Measurements from ENCODE around the gene AFF3.

Gene AFF3

DNA sequence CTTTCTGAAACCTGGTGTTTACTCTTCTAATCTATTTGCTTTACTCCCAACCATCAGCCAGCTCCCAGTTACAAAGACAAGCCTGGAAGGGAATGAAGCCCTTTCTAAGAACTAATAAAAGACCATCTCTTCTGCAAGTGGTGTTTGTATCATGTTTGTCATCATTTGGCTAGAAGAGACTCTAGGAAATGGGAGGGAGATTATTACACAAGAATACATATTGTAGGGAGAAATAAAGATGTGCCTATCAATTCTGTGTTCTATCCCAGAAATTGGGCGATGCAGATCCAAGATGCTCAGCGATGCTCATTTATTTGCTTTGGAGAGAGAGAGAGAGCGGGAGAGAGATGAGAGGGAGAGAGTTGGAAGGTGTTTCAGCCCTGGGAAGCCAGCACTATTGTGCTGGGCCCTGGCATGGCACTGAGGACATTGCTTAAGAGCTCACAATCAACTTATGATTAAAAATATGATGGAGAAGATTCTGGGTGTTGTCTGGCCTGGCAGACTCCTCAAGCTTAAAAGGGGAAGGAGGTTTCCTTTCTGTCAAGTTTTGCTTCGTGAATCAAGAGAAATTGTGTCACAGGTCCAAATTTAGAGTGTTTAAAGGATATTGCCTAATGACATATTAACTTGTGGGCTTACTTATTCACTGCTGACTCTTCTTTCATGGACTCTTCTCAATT lies 41.8 kb upstream of the AFF3 start:
- no peak for TF ChIP-seq CTCF (IDR thresholded peaks at IDR 0.05)
- no peaks in the 10 kb centered on the region for H3K9me3 Mint-ChIP-seq
- no peaks in the 10 kb centered on the region for H3K36me3 Mint-ChIP-seq (ENCODE audit: low read depth)
- no peak overlapping the region for H3K27ac Mint-ChIP-seq
- peaks cover 70% of the 10 kb centered on the region for H3K4me1 Mint-ChIP-seq
- no peak overlapping the region for H3K4me3 Mint-ChIP-seq
- peaks cover 19% of the 10 kb centered on the region for H3K27me3 Mint-ChIP-seq (ENCODE audit: low read depth, poor library complexity)
- DNase-seq = no peak

DNA sequence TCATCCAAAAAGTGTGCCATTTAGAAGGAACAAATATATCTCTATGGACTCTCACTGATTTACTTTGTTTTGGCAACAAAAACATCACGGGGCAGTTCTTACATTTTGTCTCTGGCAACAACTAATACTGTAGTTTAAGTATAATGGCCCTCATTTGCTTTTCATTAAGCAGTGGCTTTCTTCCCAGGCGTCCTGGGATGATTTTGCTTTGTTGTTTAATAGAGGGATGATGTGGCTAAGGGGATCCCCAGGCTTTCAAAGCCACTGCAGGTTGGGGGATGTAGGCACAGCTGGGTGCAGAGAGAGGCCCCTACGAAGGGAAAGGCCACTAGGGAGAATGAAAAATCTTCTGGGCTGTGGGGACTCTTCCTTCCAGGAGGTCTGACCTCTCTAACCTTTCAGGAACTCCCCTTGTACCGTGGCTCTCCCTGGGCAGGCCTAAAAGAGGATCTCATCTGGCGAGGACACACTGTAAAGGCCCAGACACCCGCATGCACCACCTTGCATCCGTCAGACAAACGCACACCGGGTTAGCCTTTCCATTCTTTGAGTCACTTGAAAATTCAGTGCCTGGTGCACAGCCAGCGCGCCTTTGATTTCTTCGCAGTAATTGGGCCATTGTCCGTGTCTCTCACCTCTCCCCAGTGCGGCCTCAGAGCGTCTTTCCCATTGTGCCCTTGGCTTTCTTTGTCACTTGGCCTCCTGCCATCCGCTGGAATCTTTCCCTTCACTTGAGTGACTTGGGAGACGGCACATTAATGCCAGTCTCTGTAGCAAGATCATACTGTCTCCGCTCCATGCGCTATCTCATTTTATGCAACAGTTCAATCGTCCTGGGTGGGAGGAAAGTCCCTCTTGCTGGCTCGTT lies 40.3 kb upstream of the AFF3 start:
- peaks cover 83% of the 10 kb centered on the region for H3K4me1 Mint-ChIP-seq
- H3K27ac Mint-ChIP-seq = no peak overlapping the region
- DNase-seq = no peak

GRCh38 chr2:100180503-100180902 lies 38.1 kb upstream of the AFF3 start:
- peaks cover 13% of the 10 kb centered on the region for H3K27me3 Mint-ChIP-seq (ENCODE audit: low read depth, poor library complexity)

More for the DNA sequence above, 40.3 kb upstream of the AFF3 start:
- TF ChIP-seq CTCF (IDR thresholded peaks at IDR 0.05) = no peak
- Mint-ChIP-seq H3K9me3 (no peaks in the 10 kb centered on the region), H3K4me3 (peak overlapping the region; percentile 39), H3K36me3 (ENCODE audit: low read depth) (no peaks in the 10 kb centered on the region), H3K27me3 (ENCODE audit: low read depth, poor library complexity) (peaks cover 13% of the 10 kb centered on the region)

DNA sequence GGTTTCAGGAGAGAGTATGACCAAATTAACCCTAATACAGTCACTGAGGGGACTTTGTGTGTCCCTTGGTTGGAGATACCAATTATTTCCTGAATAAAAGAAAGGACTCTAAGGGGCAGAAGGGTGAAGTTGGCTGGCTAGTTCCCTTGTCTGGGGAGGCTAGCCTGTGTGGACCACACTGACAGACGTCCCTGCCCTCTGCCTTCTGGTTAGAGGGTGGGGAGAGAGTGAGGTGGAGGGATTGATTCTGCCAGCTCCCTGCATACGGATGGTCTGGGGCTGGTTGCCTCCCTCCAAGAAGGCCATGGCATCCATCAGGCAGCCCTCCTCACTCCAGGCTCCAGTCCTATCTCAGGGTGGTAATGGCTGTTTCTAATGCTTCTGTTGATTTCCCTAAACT lies 37.4 kb upstream of the AFF3 start:
- no peak for TF ChIP-seq CTCF (IDR thresholded peaks at IDR 0.05)
- Mint-ChIP-seq H3K4me3 (no peak overlapping the region), H3K36me3 (ENCODE audit: low read depth) (no peaks in the 10 kb centered on the region), H3K27ac (no peak overlapping the region), H3K9me3 (no peaks in the 10 kb centered on the region), H3K27me3 (ENCODE audit: low read depth, poor library complexity) (peaks cover 10% of the 10 kb centered on the region), H3K4me1 (peaks cover 62% of the 10 kb centered on the region)
- DNase-seq = no peak

More at GRCh38 chr2:100180503-100180902, 38.1 kb upstream of the AFF3 start:
- Mint-ChIP-seq H3K36me3 (ENCODE audit: low read depth) (no peaks in the 10 kb centered on the region), H3K4me3 (no peak overlapping the region), H3K9me3 (no peaks in the 10 kb centered on the region), H3K27ac (peak overlapping the region; percentile 68), H3K4me1 (peaks cover 69% of the 10 kb centered on the region)
- no peak for TF ChIP-seq CTCF (IDR thresholded peaks at IDR 0.05)
- no peak for DNase-seq

- peaks cover 15% of the 10 kb centered on the region for H3K27me3 Mint-ChIP-seq (ENCODE audit: low read depth, poor library complexity)
- H3K4me1 Mint-ChIP-seq = peaks cover 54% of the 10 kb centered on the region
- H3K36me3 Mint-ChIP-seq (ENCODE audit: low read depth) = no peaks in the 10 kb centered on the region
- no peak overlapping the region for H3K4me3 Mint-ChIP-seq
- no peak for DNase-seq
- no peaks in the 10 kb centered on the region for H3K9me3 Mint-ChIP-seq
- peak overlapping the region; percentile 34 for H3K27ac Mint-ChIP-seq
- TF ChIP-seq CTCF (IDR thresholded peaks at IDR 0.05) = no peak
These were observed 36.5 kb upstream of the AFF3 start for GRCh38 chr2:100178864-100179263.
